SK-N-MC (cell line): ENCODE data around the gene SEBOX.
"Not testable (repeated sequence)": the region's sequence is repeated elsewhere in the genome, so short reads cannot be mapped to it uniquely, and the experiment has no call there.

Experiments used
- DNase-seq: peaks from one replicate; pipeline ENCODE4 v3.0.0-alpha.2; 2011; ENCODE audit warnings: low read depth, low spot score
- H3K27ac ChIP-seq: fragments of 200-600 bp; sonication (generic); 2 replicates; pipeline ENCODE4 v1.5.1; 2016; ENCODE audit warnings: mixed run types
- H3K36me3 ChIP-seq: fragments of 200-600 bp; sonication (generic); 2 replicates; pipeline ENCODE4 v1.6.1; 2017; ENCODE audit warnings: antibody characterized with exemption, low read length, mixed read lengths; ENCODE audit not compliant: insufficient read depth
- H3K4me3 ChIP-seq: fragments of 200-600 bp; sonication (generic); 2 replicates; pipeline ENCODE4 v1.5.1; 2016
- H3K9ac ChIP-seq: fragments of 200-600 bp; sonication (generic); 2 replicates; pipeline ENCODE4 v1.8.0; 2017; ENCODE audit warnings: mixed run types, mixed read lengths; ENCODE audit not compliant: insufficient read length
- H3K9me3 ChIP-seq: fragments of 200-600 bp; sonication (generic); 2 replicates; pipeline ENCODE4 v1.6.1; 2017; ENCODE audit warnings: low read depth, mild to moderate bottlenecking, antibody characterized with exemption, low read length, moderate library complexity, mixed read lengths
- EZH2 ChIP-seq: fragments of 200-600 bp; sonication (generic); IDR thresholded peaks from one replicate; pipeline ENCODE4 v1.6.1; 2017; ENCODE audit warnings: antibody characterized with exemption
- FOXP2 ChIP-seq: optimal IDR thresholded peaks from 2 replicates; pipeline ENCODE3; 2011; ENCODE audit warnings: mild to moderate bottlenecking, moderate library complexity; ENCODE audit not compliant: insufficient read depth; ENCODE audit errors: extremely low read length, control extremely low read depth
- POLR2AphosphoS5 ChIP-seq: IDR thresholded peaks from 2 replicates; pipeline ENCODE4 v1.6.1; 2012; ENCODE audit warnings: mild to moderate bottlenecking, low read depth, low read length, borderline replicate concordance

SEBOX gene

DNA sequence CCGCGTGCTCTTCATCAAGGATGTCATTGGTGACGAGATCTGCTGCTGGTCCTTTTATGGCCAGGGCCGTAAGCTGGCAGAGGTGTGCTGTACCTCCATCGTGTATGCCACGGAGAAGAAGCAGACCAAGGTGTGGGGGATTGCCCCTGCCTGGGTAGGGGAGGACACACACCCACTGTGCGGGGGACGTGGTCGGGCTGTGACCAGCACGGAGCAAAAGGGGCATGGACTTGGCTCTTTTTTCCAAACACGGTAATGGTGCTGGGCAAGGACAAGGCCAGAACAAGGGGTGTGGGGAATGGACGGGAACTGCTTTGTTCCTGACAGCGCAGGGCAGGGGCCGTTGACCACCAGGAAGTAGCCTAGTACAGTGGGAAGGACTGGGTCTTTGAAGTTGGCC, 22.7 kb downstream of the SEBOX start:
- no peak for DNase-seq
- H3K27ac ChIP-seq: no peak overlapping the region

GRCh38 chr17:28341516-28341915, 23.5 kb downstream of the SEBOX start:
- no peak for TF ChIP-seq EZH2
- TF ChIP-seq POLR2AphosphoS5: no peak
- TF ChIP-seq FOXP2: no peak
- no peak for DNase-seq
- Histone ChIP-seq H3K9me3 (no peaks in the 10 kb centered on the region), H3K4me3 (no peak overlapping the region), H3K36me3 (peaks cover 20% of the 10 kb centered on the region; the same call in 1 of the 2 replicates), H3K9ac (no peak overlapping the region), H3K27ac (no peak overlapping the region)

More for the DNA sequence above, 22.7 kb downstream of the SEBOX start:
- no peak overlapping the region for H3K9ac ChIP-seq
- peaks cover 27% of the 10 kb centered on the region for H3K36me3 ChIP-seq
- TF ChIP-seq FOXP2 (no peak), POLR2AphosphoS5 (no peak)
- H3K4me3 ChIP-seq: no peak overlapping the region
- no peaks in the 10 kb centered on the region for H3K9me3 ChIP-seq

DNA sequence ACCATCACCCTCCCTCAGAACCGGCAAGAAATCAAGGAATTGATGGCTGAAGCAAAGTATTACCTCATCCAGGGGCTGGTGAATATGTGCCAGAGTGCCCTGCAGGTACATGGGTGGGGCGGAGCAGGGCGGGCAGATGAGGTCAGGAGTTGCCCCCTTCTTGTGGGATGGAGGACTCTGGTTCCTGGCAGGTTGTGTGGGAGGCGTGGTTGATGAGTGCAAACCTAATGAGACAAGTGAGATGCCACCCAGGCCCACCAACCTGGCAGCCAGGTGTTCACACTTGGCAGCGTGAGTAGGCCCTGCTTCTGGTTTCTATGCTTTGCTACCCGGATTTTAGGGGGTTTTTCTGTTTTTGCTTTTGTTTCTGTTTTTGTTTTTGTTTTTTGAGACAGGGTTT, 24.6 kb downstream of the SEBOX start:
- no peak for TF ChIP-seq FOXP2
- no peak for TF ChIP-seq EZH2
- no peak for TF ChIP-seq POLR2AphosphoS5
- H3K9me3 ChIP-seq: no peaks in the 10 kb centered on the region
- no peak overlapping the region for H3K4me3 ChIP-seq
- H3K27ac ChIP-seq: no peak overlapping the region
- DNase-seq: no peak
- H3K9ac ChIP-seq: no peak overlapping the region
- peaks cover 20% of the 10 kb centered on the region; the same call in 1 of the 2 replicates for H3K36me3 ChIP-seq

- Histone ChIP-seq H3K27ac (no peak overlapping the region), H3K9ac (no peak overlapping the region), H3K36me3 (peaks cover 18% of the 10 kb centered on the region; the same call in 1 of the 2 replicates), H3K9me3 (no peaks in the 10 kb centered on the region), H3K4me3 (no peak overlapping the region)
- TF ChIP-seq POLR2AphosphoS5 (no peak), FOXP2 (no peak), EZH2 (no peak)
- no peak for DNase-seq
Measured at GRCh38 chr17:28339431-28339830, 25.6 kb downstream of the SEBOX start.

DNA sequence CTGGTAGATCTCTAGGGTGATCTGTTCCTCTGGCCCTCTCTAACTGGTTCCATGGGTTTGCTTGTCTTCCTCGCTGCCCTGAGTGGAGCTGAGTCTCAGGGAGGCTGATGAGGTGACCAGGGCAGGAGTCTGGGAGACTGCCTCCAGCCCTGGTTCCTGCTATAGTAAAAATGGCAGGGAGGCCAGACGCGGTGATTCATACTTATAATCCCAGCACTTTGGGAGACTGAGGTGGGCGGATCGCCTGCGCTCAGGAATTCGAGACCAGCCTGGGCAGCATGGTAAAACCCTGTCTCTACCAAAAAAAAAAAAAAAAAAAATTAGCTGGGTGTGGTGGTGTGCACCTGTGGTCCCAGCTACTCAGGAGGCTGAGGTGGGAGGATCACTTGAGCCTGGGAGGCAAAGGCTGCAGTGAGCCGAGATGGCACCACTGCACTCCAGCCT, 26.2 kb downstream of the SEBOX start:
- H3K9me3 ChIP-seq, H3K4me3 ChIP-seq, H3K27ac ChIP-seq, DNase-seq, H3K9ac ChIP-seq: not testable (repeated sequence)
- peaks cover 14% of the 10 kb centered on the region; the same call in 1 of the 2 replicates for H3K36me3 ChIP-seq

DNA sequence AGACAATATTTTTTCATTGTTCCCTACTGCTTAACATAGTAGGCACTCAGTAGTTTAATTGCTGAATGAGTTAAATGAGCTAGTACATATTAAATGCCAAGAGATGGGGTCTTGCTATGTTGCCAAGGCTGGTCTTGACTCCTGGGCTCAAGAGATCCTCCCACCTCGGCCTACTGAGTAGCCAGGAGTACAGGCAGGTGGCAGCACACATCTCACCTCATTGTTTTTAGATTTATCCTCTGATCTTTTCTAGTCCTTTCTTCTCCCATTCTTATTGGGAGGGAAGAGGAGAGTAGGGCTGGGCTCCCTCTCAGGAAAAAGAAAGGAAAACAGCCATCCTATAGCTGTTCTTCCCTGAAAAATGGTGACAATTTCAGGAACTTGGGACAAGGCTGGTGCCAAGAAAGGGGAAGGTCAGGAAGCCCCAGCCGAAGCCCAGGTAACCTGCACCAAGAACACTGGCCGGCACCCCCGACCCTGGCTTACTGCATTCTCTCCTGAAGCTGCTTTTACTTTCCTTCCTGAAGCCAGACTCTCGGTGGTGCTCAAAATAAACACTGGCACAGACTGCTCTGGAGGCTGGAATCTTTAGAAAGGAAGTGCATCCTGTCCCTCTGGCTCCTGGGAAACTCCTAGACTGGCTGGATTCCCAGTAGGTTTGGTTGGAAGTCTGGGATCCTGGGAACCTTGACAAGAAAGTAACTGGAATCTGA, 26.8 kb downstream of the SEBOX start:
- H3K36me3 ChIP-seq: peaks cover 14% of the 10 kb centered on the region; the same call in 1 of the 2 replicates
- H3K4me3 ChIP-seq: no peak overlapping the region
- H3K9ac ChIP-seq: no peak overlapping the region
- no peak overlapping the region for H3K27ac ChIP-seq
- TF ChIP-seq FOXP2 (no peak), POLR2AphosphoS5 (no peak)
- H3K9me3 ChIP-seq: no peaks in the 10 kb centered on the region
- no peak for DNase-seq

- no peak for DNase-seq
- H3K36me3 ChIP-seq: peaks cover 2% of the 10 kb centered on the region; the same call in 1 of the 2 replicates
- peak overlapping the region; percentile 99 for H3K4me3 ChIP-seq
- H3K9me3 ChIP-seq: no peaks in the 10 kb centered on the region
- H3K9ac ChIP-seq: peak overlapping the region; percentile 80
- TF ChIP-seq EZH2: no peak
- TF ChIP-seq FOXP2: no peak
- no peak for TF ChIP-seq POLR2AphosphoS5
- H3K27ac ChIP-seq: no peak overlapping the region
Measured at GRCh38 chr17:28335959-28336871, 28.8 kb downstream of the SEBOX start.

DNA sequence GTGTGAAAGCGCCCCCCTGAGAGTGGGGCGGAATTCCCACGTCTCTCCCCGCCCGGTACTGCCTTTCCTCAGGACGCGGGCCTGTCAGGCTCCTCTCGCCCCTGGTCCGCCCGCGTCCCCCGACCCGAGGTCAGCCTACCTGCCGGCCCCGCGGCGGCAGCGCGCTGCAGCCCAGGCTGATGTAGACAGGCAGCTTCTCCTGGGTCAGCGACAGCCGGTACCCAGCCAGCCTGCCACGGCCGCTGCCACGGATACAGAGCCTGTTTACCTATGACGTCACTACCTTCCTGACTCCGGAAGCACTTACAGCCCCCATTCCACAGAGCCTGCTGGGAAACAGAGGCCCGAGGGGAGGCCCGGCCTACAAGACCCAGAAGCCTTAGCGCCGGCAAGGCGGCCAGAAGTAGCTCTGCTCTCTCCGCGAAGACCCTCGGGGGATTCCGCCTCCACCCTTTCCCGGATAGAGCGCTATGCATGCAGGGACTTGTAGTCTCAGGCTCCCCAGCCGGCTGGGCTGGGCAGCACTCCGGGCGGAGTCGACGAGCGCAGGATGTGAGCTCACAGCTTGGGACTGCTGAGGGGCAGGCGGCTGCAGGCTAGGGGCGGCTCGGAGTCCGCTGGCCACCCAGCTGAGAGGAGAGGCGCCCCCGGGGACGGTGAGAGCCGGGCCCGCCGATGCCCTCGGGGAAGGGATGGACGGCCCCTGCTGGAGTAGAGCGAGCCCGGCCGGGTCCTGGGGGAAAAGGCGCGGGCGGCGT, 29.6 kb downstream of the SEBOX start, which contains the start of the genes IFT20 and TNFAIP1:
IFT20 (minus strand) TSS at position 272 of the 758 bp plus-strand sequence. CDS start 3,487 bp downstream, outside the sequence.
TNFAIP1 (plus strand) TSS at position 561 of the 758 bp plus-strand sequence. CDS start 3,761 bp downstream, outside the sequence.
- peak within 1 kb of the TSS; percentile 99 for H3K4me3 ChIP-seq
- no peak for TF ChIP-seq EZH2
- TF ChIP-seq FOXP2: peak; percentile 100
- TF ChIP-seq POLR2AphosphoS5: peak; percentile 83
- H3K9ac ChIP-seq: peak within 1 kb of the TSS; percentile 88
- H3K9me3 ChIP-seq: no peaks in the 10 kb centered on the region
- DNase-seq: peak; percentile 94
- H3K27ac ChIP-seq: no peak within 1 kb of the TSS
- no peaks in the 10 kb centered on the region for H3K36me3 ChIP-seq
